ENCODE data around the gene SPCS2. TPM values are rescaled to one million over a fixed set of nuclear protein-coding genes. Genes with fewer than 3 reads are reported as not detected.

SPCS2 gene
- 131 TPM for polyA plus RNA-seq (2013, experiment 1 of 2; ENCODE audit: insufficient read length)
- 117 TPM for polyA plus RNA-seq (2013, experiment 2 of 2; ENCODE audit: insufficient read length)

DNA sequence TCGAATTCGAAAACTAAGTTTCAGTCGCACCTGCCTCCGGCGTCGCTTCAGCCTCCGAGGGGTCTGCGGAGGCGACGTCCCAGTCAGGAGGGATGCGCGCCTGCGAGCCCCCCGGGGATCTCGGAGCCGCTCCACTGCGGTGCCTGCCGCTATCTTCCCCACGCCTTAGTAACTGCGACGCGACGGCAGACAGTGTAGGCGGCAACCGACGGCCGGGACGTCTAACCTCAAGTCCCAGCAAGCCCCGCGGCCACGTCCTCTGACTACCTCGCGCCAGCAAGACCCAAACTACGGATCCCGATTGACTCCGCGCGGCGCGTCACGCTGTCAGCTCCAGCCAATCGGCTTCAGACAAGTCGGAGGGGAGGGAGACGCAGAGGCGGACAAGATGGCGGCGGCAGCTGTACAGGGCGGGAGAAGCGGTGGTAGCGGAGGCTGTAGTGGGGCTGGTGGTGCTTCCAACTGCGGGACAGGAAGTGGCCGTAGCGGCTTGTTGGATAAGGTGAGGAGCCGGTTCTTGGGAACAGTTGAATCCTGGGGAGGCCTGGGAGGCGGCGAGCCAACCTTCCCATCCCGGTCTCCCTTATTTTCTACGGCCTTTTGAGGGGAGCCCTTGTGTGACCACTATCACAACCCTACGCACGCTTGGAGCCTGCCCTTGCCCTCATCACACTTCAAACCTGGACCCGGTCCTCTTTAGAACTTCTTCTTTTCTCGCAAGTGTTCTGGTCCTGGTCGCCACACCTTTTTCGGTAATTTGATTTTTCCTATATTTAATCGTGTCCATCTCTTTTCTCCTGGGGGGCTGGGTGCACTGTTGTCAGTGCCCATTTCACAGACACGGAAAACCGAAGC lies at the start of gene SPCS2, which contains the start of gene XRRA1:
TSS of gene SPCS2 (plus strand) at position 369 of the 855 bp plus-strand sequence. CDS start at position 389, 20 bp downstream.
TSS of gene XRRA1 (minus strand) at position 194 of the 855 bp plus-strand sequence. CDS start 8,213 bp downstream, outside the sequence.
- peak; percentile 99 for DNase-seq

DNA sequence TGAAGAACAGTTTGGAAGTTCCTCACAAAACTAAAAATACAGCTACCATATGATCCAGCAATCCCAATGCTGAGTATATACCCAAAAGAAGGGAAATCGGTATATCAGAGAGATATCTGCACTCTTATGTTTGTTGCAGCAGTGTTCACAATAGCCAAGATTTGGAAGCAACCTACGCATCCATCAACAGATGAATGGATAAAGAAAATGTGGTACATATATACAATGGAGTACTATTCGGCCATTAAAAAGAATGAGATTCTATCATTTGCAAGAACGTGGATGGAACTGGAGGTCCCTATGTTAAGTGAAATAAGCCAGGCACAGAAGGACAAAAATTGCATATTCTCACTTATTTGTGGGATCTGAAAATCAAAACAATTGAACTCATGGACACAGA lies 46.7 kb upstream of the SPCS2 start:
- no peak for DNase-seq

DNA sequence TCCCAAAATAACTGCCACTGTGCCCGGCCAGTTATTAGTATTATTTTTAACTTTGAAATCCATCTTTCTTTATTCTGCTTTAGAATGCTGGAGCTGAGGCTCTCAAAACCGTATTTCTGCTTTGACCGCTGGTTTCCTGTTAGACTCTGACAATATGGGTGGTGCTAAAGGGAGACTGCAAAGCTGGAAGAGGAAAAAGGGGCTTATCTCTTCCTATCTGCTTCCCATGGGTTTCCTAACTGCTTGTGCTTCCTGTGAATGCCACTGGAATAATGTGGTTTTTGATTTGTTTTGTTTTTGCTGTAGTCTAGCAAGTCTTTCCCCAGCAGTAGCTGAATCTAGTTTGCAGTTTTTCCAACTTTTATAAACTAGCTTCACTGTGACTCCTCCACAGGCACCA lies 43.7 kb upstream of the SPCS2 start:
- DNase-seq = no peak

DNA sequence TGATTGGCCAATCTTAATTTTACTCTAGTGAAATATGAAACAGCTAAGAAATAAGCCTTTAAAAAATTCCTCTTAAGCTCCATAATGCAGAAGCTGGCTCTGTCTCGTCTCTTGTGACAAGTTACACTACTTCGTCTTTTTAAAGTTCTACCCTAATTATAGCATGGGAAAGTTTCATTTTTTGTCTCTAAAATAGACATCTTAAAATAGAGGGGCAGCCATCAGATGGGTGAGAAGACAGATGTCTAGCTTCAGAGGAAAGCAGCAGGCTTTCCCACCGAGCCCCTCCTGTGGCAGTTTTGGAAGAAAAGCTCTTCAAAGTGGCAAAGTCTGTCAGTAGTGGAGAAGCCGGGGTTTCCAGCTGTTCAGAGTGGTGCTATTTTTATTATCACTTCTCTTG lies 39.7 kb upstream of the SPCS2 start:
- no peak for DNase-seq

DNA sequence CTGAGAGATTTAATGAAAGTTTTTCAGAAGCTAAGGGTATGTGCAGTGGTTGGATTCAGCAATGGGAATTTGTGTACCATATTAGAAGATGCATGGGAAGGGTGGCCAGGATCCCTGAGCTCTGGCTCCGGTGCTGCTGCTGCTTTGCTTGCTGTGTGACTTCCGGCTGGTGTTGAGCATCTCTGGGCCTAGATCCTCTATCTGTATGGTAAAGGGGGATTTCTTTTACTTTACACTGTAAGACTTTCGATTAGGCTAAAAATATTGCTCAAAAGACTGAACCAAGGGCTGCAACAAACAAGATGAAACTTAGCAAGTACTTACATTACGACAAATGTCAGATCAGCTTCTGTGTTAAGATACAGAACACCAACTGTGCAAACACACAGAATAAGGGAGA lies 39.3 kb upstream of the SPCS2 start:
- no peak for DNase-seq

DNA sequence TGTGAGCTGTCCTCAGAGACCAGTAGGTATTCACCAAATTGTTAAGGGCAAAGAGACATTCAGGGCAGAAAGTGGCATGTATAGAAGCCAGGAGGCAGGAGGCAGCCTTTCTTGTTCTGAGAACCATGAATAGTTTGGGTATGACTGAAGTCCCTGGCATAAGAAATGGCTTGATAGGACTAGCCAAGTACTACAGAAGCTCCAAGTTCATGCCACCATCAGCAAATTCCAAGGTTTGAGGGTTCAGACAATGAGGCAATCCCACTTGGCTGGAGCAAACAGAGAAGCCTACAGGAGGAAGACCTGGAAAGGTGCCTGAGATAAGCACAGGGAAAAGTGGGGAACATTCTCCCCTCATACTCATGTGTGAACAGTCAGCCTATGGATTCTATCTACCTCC lies 25.9 kb upstream of the SPCS2 start:
- no peak for DNase-seq

DNA sequence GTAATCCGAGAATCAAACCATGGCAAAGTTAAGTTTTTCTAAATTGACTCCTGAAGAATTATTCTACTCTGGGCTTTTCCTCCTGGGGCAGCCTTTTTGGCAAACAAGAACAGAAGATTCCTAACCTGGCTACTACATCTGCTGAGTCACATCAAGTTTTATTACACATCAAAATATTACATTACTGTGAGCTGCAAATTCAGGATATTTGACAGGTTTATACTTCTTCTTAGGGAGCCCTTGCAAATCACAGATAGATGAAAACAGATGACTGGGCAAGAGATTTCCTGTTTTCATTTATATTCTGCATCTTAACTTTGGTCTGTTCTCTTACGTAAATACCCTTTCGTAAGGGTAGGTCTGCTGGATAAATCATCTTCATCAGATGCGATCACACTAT lies 23.8 kb upstream of the SPCS2 start:
- no peak for DNase-seq

DNA sequence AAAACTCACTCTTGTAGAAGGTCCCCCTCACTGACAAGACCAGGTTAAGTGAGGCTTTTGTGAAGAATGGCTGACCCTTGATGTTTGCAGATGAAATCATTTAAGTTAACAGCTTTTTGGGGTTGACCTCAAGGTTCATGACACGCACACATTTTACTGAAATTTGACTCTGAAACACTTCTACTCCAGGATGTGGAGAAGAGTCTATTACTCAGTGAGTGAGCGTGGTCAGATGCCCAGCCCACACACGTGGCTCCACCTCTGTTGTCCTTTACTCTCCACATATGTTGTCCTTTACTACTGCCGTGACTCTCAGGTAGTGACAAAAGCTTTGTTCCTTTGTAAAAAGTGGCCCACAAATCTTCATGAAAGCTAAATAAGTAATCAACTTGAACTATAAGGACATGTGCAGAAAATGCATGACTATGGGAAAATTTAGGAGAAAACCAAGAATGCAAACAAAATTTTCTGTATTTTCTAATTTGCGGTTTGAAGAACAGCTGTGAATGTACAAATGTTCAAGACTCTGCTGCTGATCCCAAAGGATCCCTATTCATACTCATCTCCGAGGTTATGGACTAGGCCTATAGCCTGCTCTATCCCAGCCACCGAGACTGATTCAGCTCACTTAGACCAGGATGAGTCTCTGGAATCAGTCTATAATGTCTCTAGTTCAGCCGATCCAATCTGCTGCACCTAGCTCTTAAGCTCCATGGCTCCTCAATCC lies 22.6 kb upstream of the SPCS2 start:
- no peak for DNase-seq

DNA sequence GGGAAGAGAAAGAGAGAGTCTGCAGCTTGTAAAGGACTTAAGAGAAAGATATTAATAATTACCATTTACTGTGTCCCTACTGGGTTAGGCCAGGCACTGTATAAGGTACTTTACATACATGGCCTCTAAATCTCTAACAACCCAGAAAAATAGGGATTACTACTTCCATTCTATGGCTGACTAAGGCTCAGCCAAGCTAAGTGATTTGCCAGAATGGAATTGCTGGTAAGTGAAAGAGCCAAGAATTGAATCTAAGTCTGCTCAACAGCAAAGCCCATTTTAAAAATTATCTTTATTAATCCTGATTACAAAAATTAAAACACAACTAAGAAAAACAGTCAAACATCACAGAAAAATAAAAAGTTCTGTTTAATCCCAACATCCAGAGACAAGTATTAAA lies 21.6 kb upstream of the SPCS2 start:
- no peak for DNase-seq

DNA sequence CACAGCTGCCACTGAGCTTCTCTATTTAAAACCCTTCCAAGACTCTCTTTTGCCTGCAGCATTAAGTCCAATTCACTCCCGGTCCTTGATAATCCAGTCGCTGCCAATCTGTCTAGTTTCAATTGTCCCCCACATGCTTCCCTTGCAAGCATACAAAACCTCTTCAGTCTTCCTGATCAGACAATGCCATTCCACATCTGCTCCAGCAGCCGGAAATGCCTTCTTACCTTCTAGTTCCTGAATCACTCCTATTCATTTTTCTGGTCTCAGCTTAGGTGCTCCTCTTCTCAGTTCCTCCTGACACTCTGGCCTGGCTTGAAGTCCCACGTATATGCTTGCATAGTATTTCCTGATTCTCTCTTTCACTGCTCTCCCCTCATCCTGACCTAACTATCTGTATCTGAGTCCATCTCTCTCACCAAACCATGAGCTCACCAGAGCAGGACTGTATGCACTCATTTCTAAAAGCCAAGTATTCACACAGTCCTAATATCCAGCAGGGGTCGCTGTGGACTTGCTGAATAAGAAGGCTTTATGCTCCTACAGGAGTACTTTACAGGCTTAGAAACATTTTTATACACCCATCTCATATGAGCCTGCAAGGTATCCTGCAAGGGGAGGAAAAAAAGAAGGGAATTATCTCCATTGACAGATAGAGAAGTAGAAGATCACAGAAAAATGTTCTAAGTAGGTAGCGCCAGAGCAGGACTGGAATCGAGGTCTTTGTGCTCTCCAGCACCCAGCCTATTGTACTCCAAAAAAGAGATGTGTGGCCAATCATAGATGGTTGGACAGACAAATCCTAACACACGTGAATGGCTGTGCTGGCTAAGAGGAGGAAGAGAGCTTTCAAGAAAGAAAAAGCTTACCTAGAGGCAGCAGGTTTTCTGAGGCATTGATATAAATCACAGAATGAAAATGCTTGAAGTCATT lies 19.4 kb upstream of the SPCS2 start:
- peak; percentile 86 for DNase-seq

DNA sequence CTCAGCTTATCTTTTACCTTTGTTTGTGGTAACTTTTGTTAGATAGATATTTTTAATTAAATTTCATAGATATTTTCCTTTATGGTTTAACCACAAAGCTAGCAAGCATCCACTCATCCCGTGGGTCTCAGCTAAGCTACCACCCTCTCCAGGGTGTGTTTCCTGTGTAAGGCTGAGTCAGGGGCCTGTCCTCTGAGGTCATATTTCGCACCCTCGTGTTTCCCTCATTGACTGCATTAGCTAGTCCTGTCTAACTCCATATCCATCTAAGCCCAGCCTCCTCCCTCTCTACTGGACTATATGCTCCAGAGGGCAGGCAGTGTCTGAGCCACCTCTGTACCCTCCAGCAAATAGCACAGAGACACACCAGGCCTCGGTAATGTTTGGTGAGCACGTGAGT lies 16.9 kb upstream of the SPCS2 start:
- peak; percentile 72 for DNase-seq

DNA sequence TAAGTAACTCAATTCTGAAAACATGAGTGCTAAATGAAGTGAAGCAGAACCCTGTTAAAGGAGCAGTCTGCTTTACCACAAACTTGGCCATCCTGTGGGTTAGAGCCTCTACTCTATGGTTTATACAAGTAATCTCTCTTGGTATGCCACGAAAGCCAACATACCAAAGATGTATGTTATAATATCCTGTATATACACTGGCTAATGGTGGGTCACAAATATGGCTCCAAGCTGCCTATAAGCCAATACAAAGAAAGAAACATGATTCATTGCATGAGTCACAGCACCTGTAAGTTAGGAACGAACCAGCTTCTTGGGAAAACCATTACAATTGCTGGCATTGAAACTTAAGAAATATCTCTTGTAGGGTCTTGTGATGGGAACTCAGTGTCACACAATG lies 16.3 kb upstream of the SPCS2 start:
- DNase-seq = peak; percentile 86

DNA sequence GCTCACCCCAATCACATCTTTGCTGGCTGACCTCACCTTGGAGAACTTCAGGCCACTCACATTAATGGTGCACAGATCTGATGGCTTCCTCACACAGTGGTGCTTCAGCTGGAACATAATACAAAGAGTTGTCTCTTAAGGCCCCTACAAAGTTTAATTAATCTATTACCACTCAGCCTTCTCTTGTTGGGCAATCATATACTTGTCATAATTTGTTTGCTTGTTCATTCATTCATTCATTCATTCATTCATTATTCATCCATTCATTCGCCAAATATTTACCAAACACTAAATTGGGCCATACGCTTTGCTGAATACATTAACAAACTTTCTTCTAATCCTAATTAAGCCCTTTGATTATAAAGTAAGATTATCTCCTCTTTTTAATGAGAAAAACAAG lies 15.3 kb upstream of the SPCS2 start:
- DNase-seq = no peak

DNA sequence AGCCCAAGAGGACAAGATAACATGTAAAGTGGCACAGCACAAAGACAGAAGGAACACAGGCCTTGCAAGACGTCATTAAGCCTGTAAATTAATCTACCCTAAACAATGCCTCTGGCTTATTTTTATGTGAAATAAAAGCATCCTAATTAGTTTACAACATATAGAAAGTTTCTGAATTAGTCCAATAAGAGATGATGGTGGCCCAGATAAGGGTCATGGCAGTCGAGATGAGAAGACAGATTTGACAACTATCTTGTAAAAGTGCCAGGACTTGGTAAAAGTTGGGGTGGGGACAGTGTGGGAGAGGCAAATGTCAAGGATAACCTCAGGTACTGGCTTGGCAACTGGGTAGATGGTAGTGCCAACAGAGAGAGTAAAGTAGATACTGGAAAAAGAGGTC lies 13.8 kb upstream of the SPCS2 start:
- no peak for DNase-seq

DNA sequence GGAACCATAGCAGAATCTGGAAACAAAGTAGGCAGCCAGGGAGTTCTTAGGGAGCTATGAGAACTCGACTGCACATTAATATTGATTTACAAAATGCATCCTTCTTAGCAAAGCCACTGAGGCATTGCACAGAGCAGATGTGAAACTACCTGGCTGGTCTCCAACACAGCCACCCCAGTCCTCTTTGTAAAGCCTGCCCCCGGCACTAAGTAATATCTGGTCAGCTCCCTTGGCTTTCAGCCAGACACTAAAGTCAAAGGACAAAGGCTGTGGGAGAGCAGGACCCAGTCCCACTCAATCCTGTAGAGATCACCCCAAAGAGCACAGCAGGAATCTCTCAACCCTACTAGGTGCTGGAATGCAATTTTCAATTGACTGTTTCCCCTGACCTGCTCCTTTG lies 13.0 kb upstream of the SPCS2 start:
- no peak for DNase-seq

DNA sequence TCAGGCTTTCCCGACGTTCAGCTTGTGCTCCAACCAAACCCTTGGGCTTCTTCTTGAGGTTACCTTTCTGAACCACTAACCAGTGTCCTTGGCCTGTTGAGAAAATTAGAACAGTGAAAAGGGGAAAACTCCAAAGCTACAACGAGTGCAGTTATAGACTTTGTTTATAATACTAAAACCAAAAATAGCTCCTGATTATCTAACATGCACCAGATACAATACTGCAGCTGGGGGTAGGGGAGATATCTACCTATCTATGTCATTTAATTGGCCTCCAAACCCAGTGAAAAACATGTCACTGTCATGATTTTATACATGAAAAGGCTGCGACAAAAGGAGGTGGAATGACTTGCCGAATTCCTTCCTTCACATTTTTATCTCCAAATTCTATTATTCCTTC lies 12.1 kb upstream of the SPCS2 start:
- no peak for DNase-seq

DNA sequence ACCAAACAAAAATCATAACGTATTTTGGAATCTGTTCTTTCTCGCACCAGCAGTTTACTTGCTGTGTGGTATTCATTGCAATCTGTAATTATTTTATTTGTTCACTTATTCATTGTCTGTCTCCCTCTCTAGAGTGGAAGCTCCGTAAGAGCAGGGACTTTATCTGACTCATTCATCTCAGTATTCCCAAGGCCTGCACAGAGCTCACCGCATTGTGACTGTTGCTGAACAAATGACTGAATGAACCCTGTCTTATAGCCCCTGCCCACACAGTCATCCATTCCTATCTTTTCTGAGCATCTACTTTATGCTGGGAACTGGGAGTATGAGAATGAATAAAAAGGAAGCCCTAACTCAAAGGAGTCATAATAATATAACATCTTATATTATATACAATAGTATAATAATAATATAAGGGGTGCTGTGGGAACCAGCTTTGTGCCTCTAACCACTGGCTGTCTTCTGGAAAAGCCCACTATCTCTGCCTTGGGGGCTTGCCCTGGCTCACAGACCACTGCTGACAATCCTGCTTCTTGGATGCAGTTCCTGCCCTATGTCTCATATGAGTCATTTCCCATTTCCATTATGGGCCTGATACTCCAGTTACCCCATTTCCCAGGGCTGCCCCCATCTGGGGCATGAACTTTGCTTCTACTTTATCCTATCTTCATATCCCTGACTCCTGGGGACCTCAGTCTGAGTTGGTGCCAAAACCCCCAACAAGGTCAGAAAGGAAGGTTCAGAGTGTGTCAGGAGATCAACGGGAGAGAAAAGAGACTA lies 11.2 kb upstream of the SPCS2 start:
- peak; percentile 29 for DNase-seq

DNA sequence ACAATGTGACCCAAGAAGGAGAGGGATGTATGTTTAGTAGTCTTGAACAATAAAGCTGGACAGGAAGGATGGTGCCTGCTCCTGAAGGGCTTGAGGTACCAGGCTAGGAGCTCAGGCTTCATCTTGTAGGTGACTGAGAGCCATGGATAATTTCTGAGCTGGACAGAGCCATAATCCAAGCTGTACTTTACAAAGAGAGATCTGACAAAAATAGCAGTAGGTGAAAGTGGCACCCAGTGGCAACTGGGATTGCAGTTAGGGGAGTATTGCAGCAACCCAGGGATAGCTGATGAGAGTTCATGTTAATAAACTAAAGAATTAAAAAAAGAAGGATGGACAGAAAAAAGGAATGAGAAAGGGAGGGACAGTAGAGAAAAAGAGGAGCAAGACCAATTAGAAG lies 7.6 kb upstream of the SPCS2 start:
- DNase-seq = no peak

DNA sequence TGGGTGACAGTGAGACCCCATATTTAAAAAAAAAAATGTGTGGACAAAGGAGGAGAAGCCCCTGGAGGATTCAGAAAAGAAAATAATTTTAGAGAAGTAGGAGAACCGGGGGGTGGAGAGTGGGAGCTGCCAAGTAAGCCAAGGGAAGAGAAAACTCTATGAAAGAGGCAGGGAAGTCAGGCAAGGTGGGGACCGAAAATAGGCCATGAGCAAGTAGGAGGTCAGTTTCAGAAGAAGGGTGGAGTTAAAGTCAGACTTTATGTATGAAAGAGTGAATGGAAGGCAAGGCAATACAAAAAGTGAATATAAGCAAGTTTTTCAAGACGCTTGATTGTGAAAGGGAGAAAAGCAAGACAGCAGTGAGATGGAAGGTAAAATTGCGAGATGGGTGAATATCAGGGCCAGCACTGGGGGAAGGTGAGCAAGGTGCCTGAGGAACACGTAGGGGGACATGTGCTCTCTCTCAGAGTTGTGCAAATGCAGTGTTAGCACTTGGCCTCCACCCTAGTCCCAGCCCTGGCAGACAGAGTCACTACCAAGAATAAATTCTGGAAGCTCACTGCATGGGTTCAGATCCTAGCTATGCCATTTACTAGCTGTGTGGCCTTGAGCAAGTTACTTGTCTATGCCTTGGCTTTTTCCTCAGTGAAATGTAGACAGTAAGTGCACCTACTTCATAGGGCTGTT lies 6.8 kb upstream of the SPCS2 start:
- DNase-seq = no peak

DNA sequence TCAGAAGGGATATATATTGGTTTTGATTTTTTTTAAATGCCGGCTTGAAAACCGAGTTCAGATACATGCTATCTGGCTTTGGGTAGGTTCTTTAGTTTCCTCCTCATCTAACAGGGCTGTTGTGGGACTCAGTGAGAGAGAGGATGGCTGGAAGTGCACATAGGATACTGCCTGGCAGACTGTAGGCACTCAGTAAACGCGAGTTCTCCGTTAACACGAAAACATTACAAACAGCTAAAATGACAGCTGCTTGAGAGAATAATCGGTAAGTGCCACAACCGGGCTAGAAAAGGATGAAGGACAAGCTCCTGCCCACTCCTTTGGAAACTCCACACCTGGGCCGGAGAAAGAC lies 544 bp upstream of the SPCS2 start:
- peak; percentile 38 for DNase-seq

DNA sequence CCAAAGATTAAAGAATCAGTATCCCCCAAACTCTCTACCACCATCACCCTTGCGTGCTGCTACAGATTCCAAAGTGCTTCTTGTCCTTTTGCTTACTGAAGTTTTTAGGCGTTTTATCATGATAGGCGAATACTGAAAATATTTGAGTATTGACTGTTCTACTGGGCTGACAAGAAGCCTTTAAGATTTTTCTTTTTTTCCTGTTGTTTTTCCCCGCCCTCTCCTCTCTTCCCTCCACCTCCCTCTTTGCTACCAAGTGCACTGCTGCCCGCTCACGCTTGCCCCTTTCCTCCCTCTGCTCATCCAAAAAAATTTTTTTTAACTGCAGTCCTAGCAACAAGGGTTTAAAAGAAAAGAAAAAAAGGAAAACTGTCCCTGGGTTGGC lies 679 bp downstream of the SPCS2 start:
- peak; percentile 55 for DNase-seq
